HG03460 (cell line): ENCODE results near the gene NOP56.
"Not testable (repeated sequence)": the region's sequence is repeated elsewhere in the genome, so short reads cannot be mapped to it uniquely, and the experiment has no call there.

Source experiments
- ATAC-seq: cut with Tn5 transposase; IDR thresholded peaks from one replicate; pipeline ENCODE4 v1.9.1; 2021; ENCODE audit not compliant: unreplicated experiment

NOP56 gene

GRCh38 chr20:2682040-2682439, 29.6 kb downstream of the NOP56 start:
- ATAC-seq = not testable (repeated sequence)

- not testable (repeated sequence) for ATAC-seq
Observed at GRCh38 chr20:2684817-2685216, 32.4 kb downstream of the NOP56 start.

GRCh38 chr20:2687514-2687913, 35.1 kb downstream of the NOP56 start:
- no peak for ATAC-seq

GRCh38 chr20:2688041-2688591, 35.7 kb downstream of the NOP56 start:
- no peak for ATAC-seq

GRCh38 chr20:2690213-2690612, 37.8 kb downstream of the NOP56 start:
- no peak for ATAC-seq

GRCh38 chr20:2690718-2691117, 38.3 kb downstream of the NOP56 start:
- ATAC-seq = no peak

GRCh38 chr20:2691127-2691526, 38.7 kb downstream of the NOP56 start:
- no peak for ATAC-seq

GRCh38 chr20:2691663-2692035, 39.2 kb downstream of the NOP56 start:
- ATAC-seq = no peak

- no peak for ATAC-seq
Observed at GRCh38 chr20:2692036-2692885, 39.8 kb downstream of the NOP56 start, which contains the start of gene EBF4. EBF4 (plus strand) TSS chr20:2692780; CDS start chr20:2693646, 866 bp downstream.

GRCh38 chr20:2692886-2693285, 40.5 kb downstream of the NOP56 start:
- no peak for ATAC-seq

GRCh38 chr20:2693286-2694007, 41.0 kb downstream of the NOP56 start:
- ATAC-seq = no peak

- ATAC-seq = no peak
Observed at GRCh38 chr20:2694008-2694471, 41.6 kb downstream of the NOP56 start.

- no peak for ATAC-seq
Observed at GRCh38 chr20:2694519-2694918, 42.1 kb downstream of the NOP56 start.

GRCh38 chr20:2695206-2695983, 43.0 kb downstream of the NOP56 start:
- ATAC-seq = no peak

- not testable (repeated sequence) for ATAC-seq
Observed at GRCh38 chr20:2695984-2696525, 43.6 kb downstream of the NOP56 start.

- ATAC-seq = no peak
Observed at GRCh38 chr20:2696646-2697045, 44.2 kb downstream of the NOP56 start.

GRCh38 chr20:2697768-2698167, 45.3 kb downstream of the NOP56 start:
- no peak for ATAC-seq

- no peak for ATAC-seq
Observed at GRCh38 chr20:2698186-2698817, 45.9 kb downstream of the NOP56 start.

- no peak for ATAC-seq
Observed at GRCh38 chr20:2698912-2699311, 46.5 kb downstream of the NOP56 start.

- ATAC-seq = no peak
Observed at GRCh38 chr20:2699775-2700413, 47.5 kb downstream of the NOP56 start.
